Measurements from ENCODE around the gene TNS3.
A peak's percentile ranks its signal among the peaks of the same experiment; 100 is the strongest.
"Not testable (repeated sequence)": the region's sequence is repeated elsewhere in the genome, so short reads cannot be mapped to it uniquely, and the experiment has no call there.

Gene TNS3

DNA sequence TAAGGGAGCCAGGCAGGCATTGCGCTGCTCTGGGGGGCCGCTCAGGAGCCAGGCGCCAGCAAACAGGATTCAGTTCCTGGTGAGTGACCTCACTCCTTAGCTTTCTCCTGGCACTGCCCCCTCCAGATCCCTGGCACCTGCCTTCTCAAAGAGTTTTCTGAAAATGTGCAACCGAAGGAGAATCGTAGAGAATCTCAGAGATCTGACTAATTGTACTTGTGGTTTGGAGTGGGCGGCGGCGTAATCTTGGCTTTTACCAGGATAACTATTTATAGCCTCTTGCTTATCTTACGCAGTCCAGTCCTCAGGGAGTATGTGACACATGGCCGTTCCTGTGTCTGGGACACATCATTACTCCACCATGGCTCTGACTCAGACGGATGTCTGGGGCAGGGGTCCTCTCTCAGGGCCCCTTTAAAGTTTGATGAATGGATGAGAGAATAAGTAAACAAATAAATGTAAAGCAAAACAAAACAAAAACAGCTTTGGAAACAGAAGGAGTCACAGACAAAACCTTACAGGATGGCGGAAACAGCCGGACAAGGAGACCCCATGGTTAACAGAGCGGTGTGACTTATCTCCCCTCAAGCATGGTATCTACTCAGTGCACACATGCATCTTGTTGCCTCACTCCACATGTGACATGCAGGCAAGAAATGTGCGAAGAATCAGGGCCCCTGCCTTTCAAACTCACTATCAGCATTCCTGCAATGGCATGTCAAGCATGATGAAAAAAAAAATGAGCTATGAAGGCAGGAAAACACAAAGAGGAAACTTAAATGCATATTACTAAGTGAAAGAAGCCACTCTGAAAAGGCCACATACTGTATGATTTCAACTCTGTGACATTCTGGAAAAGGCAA is 99.7 kb downstream of the TNS3 start:
- DNase-seq = peak; percentile 91 to 95

DNA sequence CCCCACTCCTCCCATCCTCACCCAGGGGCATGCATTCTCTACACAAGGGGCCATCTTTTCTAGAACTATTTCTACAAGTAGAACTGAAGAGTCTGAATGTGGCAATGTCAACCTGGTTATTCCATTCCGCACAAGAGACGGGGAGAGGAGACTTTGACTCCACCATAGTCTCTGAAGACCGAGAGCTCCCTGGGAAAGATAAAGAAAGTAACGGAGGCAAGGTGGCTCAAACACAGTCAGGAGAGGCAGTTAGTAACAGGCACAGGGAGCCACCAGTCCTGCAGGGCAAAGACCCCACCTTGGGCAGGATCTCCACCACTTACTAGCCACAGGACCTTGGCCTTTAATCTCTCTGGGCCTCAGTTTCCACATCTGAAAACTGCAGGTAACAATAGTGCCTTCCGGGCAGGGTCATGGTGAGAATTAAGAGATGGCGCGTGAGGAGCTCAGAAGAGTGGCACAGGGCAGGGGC is 100.3 kb downstream of the TNS3 start:
- DNase-seq = no peak

DNA sequence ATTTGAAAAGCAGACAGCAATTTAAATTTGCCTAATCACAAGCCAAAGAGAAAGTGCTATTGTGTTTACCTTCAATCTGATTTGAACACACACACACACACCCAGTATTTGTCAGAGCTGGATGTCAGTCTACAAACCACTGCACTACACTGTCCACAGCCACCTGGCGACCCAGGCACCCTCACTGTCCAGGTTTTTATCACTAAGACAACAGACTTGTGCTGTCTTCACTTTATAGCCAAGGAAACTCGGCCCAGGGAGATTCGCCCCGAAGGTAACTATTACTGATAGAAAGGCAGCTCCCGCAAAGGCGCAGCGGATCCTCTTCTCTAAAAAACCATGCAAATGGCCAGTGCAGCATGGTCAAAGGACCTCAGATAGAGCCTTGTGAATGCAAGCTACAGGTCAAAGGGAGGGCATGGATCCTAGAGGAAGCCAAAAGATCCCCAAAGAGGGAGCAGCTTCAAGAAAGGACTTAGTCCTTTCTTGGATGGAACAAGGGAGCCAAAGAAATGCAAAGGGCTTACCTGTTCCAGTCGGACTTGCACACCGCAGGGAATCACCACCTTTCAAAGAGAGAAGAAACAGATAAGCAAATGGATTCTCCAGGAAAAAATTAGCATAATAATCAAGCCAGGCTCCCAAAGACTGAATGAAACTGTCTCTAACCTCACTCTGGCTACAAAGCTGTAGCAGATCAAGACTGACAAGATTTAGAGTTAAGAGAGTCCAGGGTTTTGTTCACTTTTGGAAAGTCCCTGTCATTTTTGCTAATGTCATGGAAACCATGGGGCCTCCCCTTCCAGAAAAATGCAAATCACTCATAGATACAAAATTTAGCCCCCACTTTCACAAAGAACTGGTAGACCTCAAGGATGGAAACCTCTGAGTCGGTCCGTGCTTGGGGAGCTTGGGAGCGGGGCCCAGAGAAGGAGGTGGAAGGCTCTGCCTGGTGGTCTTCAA is 101.1 kb downstream of the TNS3 start:
- DNase-seq = peak; percentile 72 to 80

DNA sequence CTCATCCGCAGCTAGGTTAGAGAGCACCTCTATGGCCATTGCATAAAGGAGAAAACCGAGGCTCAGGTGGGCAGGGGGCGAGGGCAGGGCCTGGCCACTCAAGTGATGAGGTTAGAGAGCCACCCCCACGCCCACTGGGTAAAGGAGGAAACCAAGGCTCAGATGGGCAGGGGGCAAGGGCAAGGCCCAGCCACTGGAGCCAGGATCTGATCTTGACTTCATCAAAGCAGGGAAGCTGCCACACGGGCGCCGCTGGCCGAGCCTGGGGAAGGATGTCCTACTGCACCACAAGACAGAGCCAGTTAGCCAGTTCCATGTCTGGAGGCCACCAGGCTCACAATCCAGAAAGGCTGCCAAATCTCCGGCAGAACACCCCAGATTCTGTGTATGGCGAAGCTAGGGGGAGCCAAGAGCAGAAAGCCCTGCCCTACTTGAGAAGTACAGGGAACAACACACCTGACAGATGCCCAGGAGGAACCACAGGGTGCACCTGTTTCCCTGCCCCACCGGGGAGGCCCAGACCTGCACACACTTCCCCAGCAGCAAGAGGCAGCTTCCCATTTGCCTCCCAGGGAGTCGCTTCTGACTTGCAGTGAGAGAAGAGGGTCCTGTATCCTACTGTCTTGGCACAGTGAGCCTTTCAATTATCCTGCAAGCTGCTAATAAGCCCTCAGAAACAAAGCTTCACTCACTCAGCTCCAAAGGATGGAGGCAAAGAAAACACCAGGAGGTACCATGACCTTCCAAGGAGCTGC is 101.9 kb downstream of the TNS3 start:
- DNase-seq = no peak

DNA sequence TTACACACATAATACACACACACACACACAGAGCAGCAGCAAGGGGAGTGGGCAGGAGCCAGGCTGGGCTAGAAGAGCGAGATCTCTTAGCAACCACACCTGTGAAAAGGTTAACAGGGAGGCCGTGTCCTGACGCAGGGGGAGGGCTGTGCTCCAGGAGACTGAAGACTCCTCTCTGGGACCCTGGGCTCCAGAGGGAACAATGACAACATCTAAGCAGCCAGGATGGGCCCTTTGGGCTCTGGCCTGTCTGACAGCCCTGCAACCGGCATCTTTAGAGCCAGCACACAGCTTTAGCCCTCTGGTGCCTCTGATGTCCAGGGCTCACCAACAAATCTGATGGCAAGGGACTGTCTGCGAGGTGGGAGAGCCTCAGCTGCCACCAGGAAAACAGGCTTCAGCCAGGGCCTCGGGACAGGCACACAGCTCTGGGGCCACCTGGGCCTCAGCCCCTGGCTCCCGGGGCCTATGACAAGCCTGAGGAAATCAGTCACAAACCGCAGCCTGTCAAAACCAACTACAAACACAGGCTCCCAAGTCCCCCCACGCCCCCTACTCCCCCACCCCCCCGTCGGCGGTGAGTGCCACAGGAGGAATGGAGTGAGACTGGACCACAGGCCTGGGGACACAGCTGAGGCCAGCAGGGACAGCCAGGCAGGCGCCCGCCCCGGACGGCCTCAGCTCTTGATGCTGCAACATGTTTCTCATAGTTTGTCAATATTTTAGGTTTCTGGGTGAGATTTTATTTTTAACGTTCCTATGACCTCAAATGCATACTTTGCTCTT is 102.8 kb downstream of the TNS3 start:
- no peak for DNase-seq

DNA sequence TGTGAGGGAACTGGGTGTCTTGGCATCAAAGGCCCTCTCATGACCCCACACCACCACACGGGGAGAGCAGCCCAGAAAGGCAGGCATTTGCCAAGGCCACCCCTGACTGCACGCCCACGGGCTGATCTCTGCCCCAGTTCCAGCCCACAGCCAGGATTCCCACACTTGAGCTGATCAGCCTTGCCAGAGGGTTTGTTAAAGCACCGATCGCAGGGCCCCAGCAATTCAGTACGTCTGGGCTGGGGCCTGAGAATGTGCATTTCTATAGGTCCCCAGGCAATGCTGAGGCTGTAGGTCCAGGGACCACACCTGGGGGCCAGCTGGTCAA is 103.9 kb downstream of the TNS3 start:
- peak; percentile 63 to 87 for DNase-seq

DNA sequence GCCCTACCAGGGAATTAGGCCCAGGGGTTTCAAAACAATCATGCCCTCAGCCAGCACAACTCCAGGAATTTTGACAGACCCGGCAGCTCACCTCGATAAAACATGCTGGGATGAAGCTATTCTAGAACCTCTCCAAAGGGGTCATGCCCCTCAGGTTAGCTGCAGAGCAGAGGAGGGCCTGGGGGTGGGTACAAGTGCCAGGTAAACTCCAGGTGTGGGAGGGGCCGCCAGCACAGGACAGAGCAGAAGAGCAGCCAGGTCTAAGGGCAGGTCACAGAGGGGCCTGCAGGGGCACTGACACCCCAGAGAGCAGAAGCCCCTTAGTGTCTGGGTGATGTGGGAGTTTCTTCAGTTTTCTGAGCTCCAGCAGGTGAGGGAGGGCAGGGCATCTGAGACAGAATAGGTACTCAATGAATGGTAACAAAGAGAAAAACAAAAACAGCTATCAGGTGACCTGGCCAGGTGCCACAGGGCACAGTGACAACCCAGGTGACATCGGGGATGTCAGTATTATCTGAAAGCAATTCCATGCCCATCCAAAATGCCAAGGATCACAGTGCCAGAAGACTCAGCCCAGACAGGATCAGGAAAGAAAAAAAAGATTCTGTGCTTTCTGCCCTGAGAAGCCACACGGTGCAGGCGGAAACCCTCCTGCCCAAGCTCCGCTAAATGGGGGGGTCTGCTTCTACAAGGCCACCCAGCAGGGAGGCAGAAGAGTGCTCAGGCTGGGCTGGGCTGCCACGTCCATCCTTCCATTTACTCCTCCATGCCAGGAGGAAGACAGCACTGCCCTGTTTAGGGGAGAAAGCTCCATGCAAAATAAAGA is 104.5 kb downstream of the TNS3 start:
- no peak for DNase-seq

DNA sequence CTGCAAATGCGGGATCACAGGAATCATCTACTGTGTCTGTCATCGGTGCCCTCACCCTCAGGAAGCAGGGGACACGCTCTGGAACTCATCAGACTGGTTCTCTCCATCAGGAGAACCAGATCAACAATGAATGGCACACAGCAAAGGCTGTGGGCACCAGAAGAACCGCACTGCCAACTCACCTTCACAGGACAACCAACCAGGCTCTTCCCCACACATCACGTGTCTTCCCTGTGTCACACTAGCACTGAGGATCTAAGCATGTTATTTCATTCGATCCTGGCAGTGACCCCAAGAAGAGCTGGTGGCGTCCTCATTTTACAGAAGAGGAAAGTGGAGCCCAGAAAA is 106.1 kb downstream of the TNS3 start:
- no peak for DNase-seq

DNA sequence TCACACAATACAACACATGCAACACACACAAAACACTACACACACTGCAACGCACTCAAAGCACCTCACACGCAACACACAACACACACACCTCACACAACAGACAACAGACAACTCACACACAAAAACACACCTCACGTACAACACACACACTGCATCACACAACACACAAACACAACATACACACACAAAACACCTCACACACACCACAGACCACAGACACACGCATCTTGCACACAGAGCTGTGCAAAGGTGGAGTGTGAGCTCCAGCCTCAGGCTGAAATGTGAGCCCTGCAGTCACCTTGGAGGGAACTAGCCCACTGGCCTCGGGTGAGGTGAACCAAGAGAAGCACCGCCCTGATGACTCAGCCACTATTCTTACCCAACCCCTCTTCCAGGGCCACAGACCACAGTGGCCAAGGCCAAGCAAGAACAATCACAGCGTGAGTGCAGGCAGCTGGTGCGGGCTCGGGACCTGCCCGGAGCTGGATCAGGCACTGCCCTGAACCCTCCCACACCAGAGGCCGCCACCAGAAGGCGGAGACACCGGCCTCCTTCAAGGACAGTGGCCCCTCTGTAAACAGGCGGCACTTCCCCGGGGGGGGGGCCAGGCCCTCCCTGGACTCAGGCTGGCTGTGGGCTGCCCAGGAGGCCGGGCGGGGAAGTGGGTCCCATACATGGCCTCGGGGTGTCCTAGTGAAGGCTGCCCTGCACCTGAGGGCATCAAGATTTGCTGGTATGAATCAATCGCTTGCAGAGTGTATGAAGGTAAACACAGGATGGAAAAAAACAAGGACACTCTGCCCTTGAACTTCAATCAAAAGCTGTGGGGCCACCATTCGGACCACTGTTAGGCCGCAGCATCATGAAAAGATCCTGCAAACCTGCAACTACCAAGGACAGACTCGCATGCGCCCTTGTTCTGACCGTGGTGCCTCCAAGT is 106.7 kb downstream of the TNS3 start:
- DNase-seq = peak; percentile 92 to 95

DNA sequence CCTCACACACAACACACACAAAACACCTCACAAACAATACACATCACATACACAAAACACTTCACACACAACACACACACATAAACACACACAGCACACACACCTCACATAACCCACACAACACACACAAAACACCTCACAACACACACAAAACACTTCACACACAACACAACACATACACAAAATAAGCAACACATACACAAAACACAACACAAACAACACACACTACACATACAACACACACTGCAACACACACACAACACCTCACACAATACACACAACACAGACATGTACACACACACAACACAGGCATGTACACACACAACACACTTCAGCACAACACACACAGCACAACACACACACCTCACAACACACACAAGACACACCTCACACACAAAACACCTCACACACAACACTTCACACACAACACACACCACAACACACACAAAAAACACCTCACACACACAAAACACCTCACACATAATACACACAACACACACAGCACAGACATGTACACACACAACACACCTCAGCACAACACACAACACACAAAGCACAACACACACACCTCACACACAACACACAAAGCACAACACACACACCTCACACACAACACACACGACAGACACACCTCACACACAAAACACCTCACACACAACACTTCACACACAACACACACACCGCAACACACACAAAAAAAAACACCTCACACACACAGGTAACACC is 107.5 kb downstream of the TNS3 start:
- no peak for DNase-seq

DNA sequence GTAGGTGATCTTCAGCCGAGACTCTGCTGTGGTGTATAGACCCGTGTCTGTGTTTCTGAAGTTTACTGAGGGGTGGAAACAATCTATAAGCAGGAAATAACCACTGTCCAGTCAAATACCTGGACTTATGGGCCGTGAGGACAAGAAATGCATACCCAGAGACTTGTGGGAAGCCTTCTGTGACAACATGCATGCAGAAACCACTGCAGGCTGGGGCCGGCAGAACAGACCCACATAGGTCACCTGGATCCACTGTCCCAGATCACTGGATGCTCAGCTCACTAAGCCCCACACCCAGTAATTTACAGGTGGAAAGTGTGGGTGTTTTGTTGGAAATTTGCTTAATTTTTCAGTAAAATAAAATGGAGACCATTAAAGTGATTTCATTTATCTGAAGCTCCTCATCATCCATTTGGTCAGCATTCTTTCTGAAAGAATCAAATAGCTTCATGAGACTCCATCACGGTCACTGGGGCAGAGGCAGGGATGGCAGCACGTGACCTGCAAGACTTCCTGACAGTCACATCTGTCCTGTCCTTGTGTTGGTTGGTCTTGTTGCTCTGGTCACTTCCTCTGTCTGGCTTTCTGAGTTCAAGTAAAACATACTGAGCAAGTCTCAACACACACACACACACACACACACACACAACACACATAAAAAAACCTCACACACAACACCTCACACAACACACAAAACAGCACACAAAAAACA is 108.3 kb downstream of the TNS3 start:
- peak; percentile 34 to 64 for DNase-seq

DNA sequence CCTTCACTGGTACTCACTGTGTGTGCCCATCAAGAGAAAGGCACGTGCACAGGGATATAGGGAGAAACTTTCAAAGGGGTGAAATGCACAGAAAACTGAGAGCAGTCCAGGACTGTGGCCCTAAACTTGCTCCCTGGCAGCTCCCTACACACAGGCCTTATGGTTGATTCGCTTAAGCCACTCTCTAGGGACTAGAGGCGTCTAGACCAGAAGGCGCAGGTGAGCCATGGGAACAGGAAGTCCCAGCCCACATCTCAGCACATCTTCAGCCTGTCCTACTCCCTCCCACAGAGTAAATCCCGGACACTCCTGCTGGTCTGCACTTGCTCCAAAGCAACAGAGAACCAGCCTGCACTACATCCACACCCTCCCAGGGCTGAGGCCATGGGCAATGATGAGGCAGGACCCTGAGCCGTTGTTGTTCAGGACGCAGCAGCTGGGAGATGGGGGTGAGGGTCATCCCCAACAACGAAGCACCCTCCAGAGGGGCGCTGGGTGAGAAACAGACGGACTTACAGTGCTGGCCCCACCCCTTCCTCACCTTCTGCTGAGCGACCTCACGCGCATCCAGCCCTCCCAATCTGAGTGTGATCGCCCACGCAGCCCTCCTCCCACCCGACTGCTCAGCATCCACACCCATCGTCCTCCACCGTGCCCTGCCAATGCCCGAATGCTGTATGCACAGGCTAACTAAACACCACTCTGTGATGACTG is 109.3 kb downstream of the TNS3 start:
- no peak for DNase-seq

DNA sequence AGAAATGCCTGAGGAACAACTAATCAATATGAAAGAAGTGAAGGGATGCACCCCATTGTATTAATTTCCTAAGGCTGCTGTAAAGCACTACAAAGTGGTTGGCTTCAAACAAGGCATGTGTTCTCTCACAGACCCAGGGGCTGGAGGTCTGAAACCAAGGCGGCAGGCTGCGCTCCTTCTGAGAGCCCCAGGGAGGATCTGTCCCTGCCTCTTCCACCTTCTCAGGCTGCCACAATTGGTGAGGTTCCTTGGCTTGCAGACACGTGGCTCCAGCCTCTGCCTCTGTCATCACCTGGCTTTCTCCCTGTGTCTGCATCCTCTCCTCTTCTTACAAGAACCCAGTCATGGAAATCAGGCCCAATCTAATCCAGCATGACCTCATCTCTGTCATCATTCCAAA is 110.1 kb downstream of the TNS3 start:
- DNase-seq = no peak

DNA sequence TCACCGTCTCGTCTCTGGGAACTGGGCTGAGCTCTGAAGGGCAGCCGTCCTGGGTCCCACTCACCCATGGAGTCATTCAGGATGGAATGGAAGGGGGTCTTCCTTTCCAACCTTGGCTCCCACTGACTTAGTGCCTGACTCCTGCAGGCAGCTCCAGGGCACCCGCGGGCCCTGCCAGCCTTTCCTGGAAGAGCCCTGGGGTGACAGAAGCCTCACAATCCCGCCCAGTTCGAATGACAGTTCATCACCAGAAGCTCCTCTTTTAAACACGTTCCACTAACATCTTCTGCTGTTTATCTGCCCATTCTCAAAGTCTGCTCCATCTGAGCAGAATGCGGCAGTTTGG is 110.6 kb downstream of the TNS3 start:
- DNase-seq = no peak

DNA sequence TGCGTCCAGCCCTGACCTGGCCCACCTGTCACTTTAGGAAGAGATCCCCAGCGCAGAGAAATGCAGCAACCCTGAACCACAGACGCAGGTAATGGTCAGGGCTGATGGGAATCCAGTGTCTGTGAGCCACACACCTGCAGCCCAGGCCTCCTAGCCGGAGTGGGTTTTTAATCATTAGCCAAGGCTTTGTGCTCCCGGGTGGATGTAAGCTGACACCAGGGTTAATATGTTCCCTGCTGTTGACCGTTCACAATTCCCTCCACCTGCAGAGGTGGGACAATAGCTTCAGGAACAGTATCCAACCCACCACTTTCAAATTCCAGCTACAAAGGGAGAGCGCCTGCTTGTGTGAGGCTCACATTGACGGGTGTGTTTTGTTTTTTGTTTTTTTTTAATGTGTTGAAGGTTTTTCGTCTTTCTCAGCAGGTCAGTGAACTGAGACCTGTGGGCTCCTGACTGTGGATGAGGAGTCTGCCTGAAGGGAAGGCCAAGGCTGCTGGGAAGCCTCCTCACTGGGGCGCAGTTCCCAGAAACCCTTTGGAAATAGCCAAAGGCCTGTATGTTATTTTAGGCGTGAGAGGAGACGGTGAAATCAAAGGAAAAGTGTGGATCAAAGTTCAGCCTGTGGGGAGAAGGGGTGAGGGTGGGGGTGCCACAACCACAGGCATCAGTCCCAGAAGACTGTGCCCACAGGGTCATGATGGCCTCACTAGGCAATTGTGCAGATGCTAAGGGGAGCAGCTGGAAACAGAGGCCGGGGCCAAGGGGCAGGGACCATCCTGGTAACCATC is 111.1 kb downstream of the TNS3 start:
- DNase-seq = no peak

DNA sequence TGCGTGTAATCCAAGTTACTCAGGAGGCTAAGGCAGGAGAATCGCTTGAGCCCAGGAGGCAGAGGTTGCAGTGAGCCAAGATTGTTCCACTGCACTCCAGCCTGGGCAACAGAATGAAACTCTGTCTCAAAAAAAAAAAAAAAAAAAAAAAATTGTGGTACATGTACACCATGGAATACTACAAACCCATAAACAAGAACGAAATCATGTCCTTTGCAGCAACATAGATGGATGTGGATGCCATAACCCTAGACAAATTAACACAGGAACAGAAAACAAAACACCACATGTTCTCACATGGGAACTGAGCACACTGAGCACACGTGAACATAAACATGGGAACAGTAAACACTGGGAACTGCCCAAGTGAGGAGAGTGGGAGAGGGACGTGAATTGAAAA is 112.1 kb downstream of the TNS3 start:
- DNase-seq = not testable (repeated sequence)

DNA sequence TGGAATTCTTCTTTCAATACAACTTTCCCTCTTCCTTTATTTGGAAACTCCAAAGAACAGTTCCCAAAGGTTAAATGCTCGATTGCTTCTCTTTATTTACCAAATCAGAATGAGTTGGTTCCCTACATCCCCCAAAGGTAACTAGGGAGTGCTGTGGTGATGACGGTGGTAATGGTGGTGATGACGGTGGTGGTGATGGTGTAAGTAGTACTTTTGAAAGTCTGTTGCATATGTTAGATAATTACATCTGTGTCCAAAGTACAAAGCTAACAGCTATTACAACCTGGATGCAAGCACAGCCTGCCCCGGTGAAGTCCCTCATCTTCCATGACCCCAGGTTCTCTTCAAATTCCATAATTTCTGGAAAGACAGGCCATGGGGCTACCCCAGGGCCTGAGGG is 115.1 kb downstream of the TNS3 start:
- no peak for DNase-seq

Measured in inflammatory macrophage treated with lipopolysaccharide for 1 hour (primary cell).